HCT116 (cell line): ENCODE results near the gene PRR20A. TPM values are rescaled to one million over a fixed set of nuclear protein-coding genes. Genes with fewer than 3 reads are reported as not detected.
"Not testable (repeated sequence)": the region's sequence is repeated elsewhere in the genome, so short reads cannot be mapped to it uniquely, and the experiment has no call there.

Source experiments
- ATAC-seq: fragments of 200-7000 bp; cut with Tn5 transposase; 2 replicates; pipeline ENCODE4 v1.9.1; 2020; ENCODE audit warnings: mild to moderate bottlenecking, moderate library complexity
- BruUV-seq: library from RNA; stranded (reverse); fragments of 400-500 nt; replicated peaks from 2 replicates; lab custom pipeline; 2021; lab: Mats Ljungman, UMichigan
- CTCF ChIA-PET: fragments of 300-600 bp; sonication (Branson Sonifier 250); formaldehyde crosslinking; loops from one replicate; lab custom pipeline; 2021; ENCODE audit warnings: antibody characterized with exemption; lab: Charles Lee
- POLR2A ChIA-PET: fragments of 300-600, 350-600 bp; sonication (Branson Sonifier 250); formaldehyde crosslinking; loops from one replicate; lab custom pipeline; 2021; ENCODE audit warnings: antibody characterized with exemption; lab: Charles Lee
- RAD21 ChIA-PET, 2 experiments: fragments of 300-600 bp; sonication (Branson Sonifier 250); formaldehyde crosslinking; loops; one replicate each; lab custom pipeline; 2023; ENCODE audit warnings: low total read pairs in 2 of 2; ENCODE audit not compliant: uncharacterized antibody in 2 of 2, unreplicated experiment in 2 of 2, low non-redundant PET in 1 of 2; lab: Charles Lee
- DNase-seq: peaks from one replicate; pipeline ENCODE4 v3.0.0-alpha.2; 2010; ENCODE audit warnings: low read depth, low spot score
- H2AFZ ChIP-seq: fragments of 200-600 bp; shearing (Covaris generic), sonication (generic); 2 replicates; pipeline ENCODE4 v1.6.1; 2017; ENCODE audit warnings: low read depth, mixed run types, mixed read lengths, antibody characterized with exemption, low read length; ENCODE audit not compliant: poor library complexity, severe bottlenecking
- H3K27ac ChIP-seq: 2 replicates; pipeline ENCODE4 v1.5.1; 2012; ENCODE audit warnings: low read depth, low read length
- H3K27me3 ChIP-seq: fragments of 200-600 bp; sonication (generic); 2 replicates; pipeline ENCODE4 v1.6.1; 2016; ENCODE audit warnings: mixed run types, low read length, mixed read lengths; ENCODE audit not compliant: insufficient read depth
- H3K36me3 ChIP-seq, 2 experiments: fragments of 200-500 bp in 1 of 2; fragments of 200-600 bp in 1 of 2; sonication (Bioruptor generic) in 1 of 2; sonication (generic) in 1 of 2; 2 replicates each; pipeline versions ENCODE4 v1.5.1 to v1.6.1; 2014 to 2016; ENCODE audit warnings: low read length in 2 of 2, inconsistent platforms in 1 of 2, mixed read lengths in 1 of 2, mixed run types in 1 of 2; ENCODE audit not compliant: insufficient read depth in 2 of 2, control insufficient read depth in 1 of 2
- H3K4me1 ChIP-seq, 2 experiments: fragments of 200-600 bp in 1 of 2; sonication (generic) in 1 of 2; 2 replicates each; pipeline versions ENCODE4 v1.5.1 to v1.6.1; 2012 to 2017; ENCODE audit warnings: low read length in 2 of 2, inconsistent platforms in 1 of 2, mild to moderate bottlenecking in 1 of 2, mixed read lengths in 1 of 2, mixed run types in 1 of 2, moderate library complexity in 1 of 2; ENCODE audit not compliant: insufficient read depth in 2 of 2, control insufficient read depth in 1 of 2
- H3K4me2 ChIP-seq: fragments of 200-600 bp; sonication (generic); 2 replicates; pipeline ENCODE4 v1.6.1; 2017; ENCODE audit warnings: mixed run types, low read length, mixed read lengths
- H3K4me3 ChIP-seq, 2 experiments: fragments of 200-600 bp in 1 of 2; sonication (generic) in 1 of 2; replicated peaks in 1 of 2; 2 replicates each; pipeline ENCODE4 v1.5.1; 2011 to 2016; ENCODE audit warnings: low read length in 2 of 2, control low read depth in 1 of 2, low read depth in 1 of 2, mild to moderate bottlenecking in 1 of 2, mixed read lengths in 1 of 2, mixed run types in 1 of 2
- H3K79me2 ChIP-seq: fragments of 200-600 bp; sonication (generic); 2 replicates; pipeline ENCODE4 v1.6.1; 2017; ENCODE audit warnings: mild to moderate bottlenecking, mixed run types, low read length, moderate library complexity, mixed read lengths; ENCODE audit not compliant: insufficient read depth
- H3K9ac ChIP-seq: fragments of 200-600 bp; sonication (generic); 2 replicates; pipeline ENCODE4 v1.6.1; 2016; ENCODE audit warnings: low read length, mixed read lengths
- H3K9me2 ChIP-seq: fragments of 200-600 bp; sonication (generic), shearing (Covaris generic); 2 replicates; pipeline ENCODE4 v1.6.1; 2017; ENCODE audit warnings: mixed run types, mild to moderate bottlenecking, moderate library complexity; ENCODE audit not compliant: insufficient read depth
- H3K9me3 ChIP-seq, 2 experiments: fragments of 200-500 bp in 1 of 2; fragments of 200-600 bp in 1 of 2; sonication (Bioruptor generic) in 1 of 2; sonication (generic) in 1 of 2; 2 replicates each; pipeline ENCODE4 v1.6.1; 2014 to 2017; ENCODE audit warnings: low read length in 2 of 2, mixed read lengths in 2 of 2, inconsistent platforms in 1 of 2, low read depth in 1 of 2, mild to moderate bottlenecking in 1 of 2, mixed run types in 1 of 2, moderate library complexity in 1 of 2; ENCODE audit not compliant: control insufficient read depth in 1 of 2, insufficient read depth in 1 of 2
- H4K20me1 ChIP-seq: fragments of 200-600 bp; sonication (generic), shearing (Covaris generic); 2 replicates; pipeline ENCODE4 v1.6.1; 2017; ENCODE audit warnings: mixed run types, mild to moderate bottlenecking, moderate library complexity; ENCODE audit not compliant: insufficient read depth
- CEBPB ChIP-seq: IDR thresholded peaks from 2 replicates; pipeline ENCODE4 v1.6.1; 2012; ENCODE audit warnings: low read depth
- EZH2phosphoT487 ChIP-seq: fragments of 200-600 bp; IDR thresholded peaks from 2 replicates; pipeline ENCODE4 v1.6.1; 2018; ENCODE audit warnings: antibody characterized with exemption, borderline replicate concordance
- POLR2AphosphoS5 ChIP-seq: IDR thresholded peaks from 2 replicates; pipeline ENCODE4 v1.6.1; 2011; ENCODE audit warnings: mild to moderate bottlenecking, low read depth, low read length, moderate library complexity
- intact Hi-C: fragments of 100-400 bp; cut with micrococcal nuclease; formaldehyde crosslinking; loops from 2 replicates; pipeline ENCODE4 v1.10.0; 2022
- total RNA-seq: library from RNA; stranded (reverse); gene quantifications from one replicate; pipeline ENCODE4 v1.2.1, GENCODE V29; 2021; ENCODE audit not compliant: unreplicated experiment

PRR20A gene
- total RNA-seq, 1 experiment from 2014 or later, result not detected

DNA sequence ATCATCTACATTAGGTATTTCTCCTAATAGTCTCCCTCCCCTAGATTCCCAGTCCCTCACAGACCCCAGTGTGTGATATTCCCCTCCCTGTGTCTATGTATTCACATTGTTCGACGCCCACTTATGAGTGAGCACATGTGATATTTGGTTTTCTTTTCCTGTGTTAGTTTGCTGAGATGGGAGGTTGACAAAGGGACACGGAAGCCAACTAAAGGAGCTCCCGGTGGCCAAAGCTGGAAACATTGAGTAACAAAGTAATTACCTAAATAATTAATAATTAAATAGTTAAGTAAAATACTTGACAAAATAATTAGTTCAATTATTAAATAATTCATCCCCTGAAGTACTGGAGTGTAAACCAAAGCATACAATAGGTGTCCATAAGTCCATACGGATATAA, 1.7 kb upstream of the PRR20A start (continued):
- no peak for TF ChIP-seq POLR2AphosphoS5
- TF ChIP-seq EZH2phosphoT487, result no peak
- TF ChIP-seq CEBPB, result no peak

GRCh38 chr13:57139781-57140180, 937 bp upstream of the PRR20A start:
- DNase-seq, H3K27me3 ChIP-seq, H2AFZ ChIP-seq, RAD21 ChIA-PET, POLR2A ChIA-PET, H4K20me1 ChIP-seq, ATAC-seq, H3K27ac ChIP-seq, CTCF ChIA-PET, BruUV-seq, H3K36me3 ChIP-seq, H3K79me2 ChIP-seq, H3K4me2 ChIP-seq, H3K9me2 ChIP-seq, H3K4me3 ChIP-seq, H3K4me1 ChIP-seq, H3K9ac ChIP-seq, intact Hi-C loops: not testable (repeated sequence)
- H3K9me3 ChIP-seq, result peaks cover 8 to 16% of the 10 kb centered on the region in 2 experiments

DNA sequence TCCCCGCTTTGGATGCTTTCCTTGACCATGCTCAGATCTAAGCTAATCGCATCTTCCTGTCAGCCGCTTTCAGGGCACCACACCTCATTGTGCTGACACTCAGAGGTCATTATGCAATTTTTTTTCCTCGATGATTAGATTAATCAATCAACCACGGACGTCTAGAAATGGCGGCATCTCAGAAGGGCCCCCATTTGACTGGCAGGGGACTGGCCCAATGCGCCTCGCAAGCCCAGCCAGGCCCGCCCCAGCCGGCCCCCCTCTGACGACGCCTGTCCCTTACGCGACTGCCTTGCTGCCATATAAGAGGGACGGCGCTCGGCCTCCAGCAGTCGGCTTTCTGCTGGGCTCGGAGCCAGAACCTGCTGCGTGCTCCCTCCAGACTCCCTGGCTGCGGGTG, 6.5 kb downstream of the PRR20A start, which contains the start of gene PRR20B:
PRR20B (plus strand) TSS at position 301 of the 400 bp plus-strand sequence. CDS start 387 bp downstream, outside the sequence.
- H3K27me3 ChIP-seq, ATAC-seq, H3K4me2 ChIP-seq, BruUV-seq, H3K27ac ChIP-seq, RAD21 ChIA-PET, H3K79me2 ChIP-seq, H3K9me3 ChIP-seq, H3K4me3 ChIP-seq, H3K9ac ChIP-seq, H2AFZ ChIP-seq, H3K9me2 ChIP-seq, DNase-seq, H3K36me3 ChIP-seq, intact Hi-C loops, H3K4me1 ChIP-seq, CTCF ChIA-PET, H4K20me1 ChIP-seq, POLR2A ChIA-PET: not testable (repeated sequence)

DNA sequence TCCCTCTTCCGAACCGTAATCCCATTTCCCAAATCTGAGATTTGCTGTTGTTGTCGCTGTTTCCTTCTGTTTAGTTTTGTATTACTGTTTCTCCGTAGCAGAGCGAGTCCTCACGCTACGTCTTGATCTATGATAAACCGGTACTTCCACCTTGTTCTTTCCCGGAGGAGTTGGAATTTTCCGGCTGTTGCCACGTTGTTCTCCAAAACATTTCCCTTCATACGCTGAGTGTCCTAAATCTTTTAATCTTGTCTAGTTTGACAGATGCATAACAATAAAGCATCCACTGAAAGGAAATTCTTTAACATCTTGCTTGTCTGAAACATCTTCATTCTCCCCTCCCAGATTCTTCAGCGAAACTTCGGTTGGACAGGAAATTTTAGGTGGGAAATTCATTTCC, 7.4 kb downstream of the PRR20A start:
- H3K4me2 ChIP-seq, H3K9ac ChIP-seq, POLR2A ChIA-PET, H3K36me3 ChIP-seq, H3K27me3 ChIP-seq, DNase-seq, H4K20me1 ChIP-seq, H2AFZ ChIP-seq, H3K9me3 ChIP-seq, ATAC-seq, CTCF ChIA-PET, H3K4me1 ChIP-seq, intact Hi-C loops, H3K9me2 ChIP-seq, H3K27ac ChIP-seq, BruUV-seq, H3K79me2 ChIP-seq, H3K4me3 ChIP-seq, RAD21 ChIA-PET: not testable (repeated sequence)

GRCh38 chr13:57153761-57154160, 13.0 kb downstream of the PRR20A start, which contains the start of gene PRR20C:
TSS of gene PRR20C (plus strand) at chr13:57154061. CDS start at chr13:57154448, 387 bp downstream.
- intact Hi-C loops, H3K4me3 ChIP-seq, H2AFZ ChIP-seq, H3K36me3 ChIP-seq, H3K9me2 ChIP-seq, H4K20me1 ChIP-seq, H3K79me2 ChIP-seq, H3K4me2 ChIP-seq, ATAC-seq, H3K4me1 ChIP-seq, H3K27me3 ChIP-seq, RAD21 ChIA-PET, CTCF ChIA-PET, H3K9ac ChIP-seq, H3K9me3 ChIP-seq, H3K27ac ChIP-seq, DNase-seq, POLR2A ChIA-PET, BruUV-seq: not testable (repeated sequence)
